NCI-H524 (cell line): ENCODE results near the gene CDK6.
A peak's percentile ranks its signal among the peaks of the same experiment; 100 is the strongest.

Experiments used
- DNase-seq, 2 experiments: peaks; one replicate each; lab custom pipeline; 2025; lab: John Stamatoyannopoulos, UW

CDK6 gene

GRCh38 chr7:92708111-92709042 is 128.0 kb downstream of the CDK6 start:
- no peak for DNase-seq

- no peak for DNase-seq
Measured at GRCh38 chr7:92707435-92707834, 128.9 kb downstream of the CDK6 start.

DNA sequence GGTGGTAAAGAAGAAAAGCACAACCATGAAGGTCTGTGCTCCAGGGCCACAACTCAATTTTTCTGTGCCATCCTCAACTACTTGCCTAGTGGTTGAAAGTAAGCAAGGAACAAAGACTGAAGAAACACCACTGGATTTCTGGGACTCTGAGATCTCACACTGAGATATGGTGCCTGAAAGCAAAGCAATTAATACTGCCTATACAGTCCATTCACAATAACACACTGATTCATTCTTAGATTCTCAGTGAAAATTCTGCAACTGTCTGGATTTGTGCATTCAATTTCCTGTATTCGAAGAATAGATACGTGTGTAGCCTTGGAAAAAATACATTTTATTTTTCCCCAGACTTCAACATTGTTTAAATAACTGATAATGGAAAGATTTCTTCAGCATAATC is 129.8 kb downstream of the CDK6 start:
- no peak for DNase-seq

DNA sequence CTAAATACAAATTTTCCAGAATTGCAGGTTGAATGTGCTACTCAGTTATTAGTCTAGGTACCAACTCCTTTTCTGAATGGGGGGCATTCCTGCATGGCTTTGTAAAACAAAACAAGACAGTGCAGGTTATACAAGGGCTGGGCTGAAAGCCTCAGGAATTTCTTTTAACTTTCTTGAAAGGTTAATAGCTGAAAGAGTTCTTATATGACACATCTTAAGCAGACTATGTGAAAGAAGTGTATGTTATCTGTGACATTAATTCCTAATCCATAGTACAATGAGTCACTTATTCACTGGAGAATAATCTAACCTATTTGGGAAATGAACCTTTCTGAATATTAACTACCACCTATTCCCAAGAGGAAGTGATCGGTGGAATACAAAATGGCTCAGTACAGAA is 130.5 kb downstream of the CDK6 start:
- no peak for DNase-seq

DNA sequence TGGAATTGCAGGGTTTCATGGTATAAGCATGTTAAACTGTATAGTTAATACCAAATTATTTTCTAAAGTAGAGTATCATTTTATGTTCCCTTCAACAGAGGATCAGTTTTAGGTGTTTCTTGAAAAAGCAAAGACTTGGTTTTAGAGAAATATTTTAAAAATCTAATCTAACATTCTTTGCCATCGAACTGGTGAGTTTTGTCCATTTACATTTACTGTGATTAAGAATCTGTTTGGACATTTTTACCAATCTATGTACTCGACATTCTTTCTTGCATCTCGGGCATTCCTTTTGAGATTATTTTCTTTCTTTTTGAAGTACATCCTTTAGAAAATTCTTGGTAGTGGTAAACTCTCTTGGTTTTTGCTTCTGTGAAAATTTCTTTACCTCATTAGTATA is 131.5 kb downstream of the CDK6 start:
- no peak for DNase-seq

- DNase-seq, result no peak
Measured at GRCh38 chr7:92702535-92702934, 133.8 kb downstream of the CDK6 start.

DNA sequence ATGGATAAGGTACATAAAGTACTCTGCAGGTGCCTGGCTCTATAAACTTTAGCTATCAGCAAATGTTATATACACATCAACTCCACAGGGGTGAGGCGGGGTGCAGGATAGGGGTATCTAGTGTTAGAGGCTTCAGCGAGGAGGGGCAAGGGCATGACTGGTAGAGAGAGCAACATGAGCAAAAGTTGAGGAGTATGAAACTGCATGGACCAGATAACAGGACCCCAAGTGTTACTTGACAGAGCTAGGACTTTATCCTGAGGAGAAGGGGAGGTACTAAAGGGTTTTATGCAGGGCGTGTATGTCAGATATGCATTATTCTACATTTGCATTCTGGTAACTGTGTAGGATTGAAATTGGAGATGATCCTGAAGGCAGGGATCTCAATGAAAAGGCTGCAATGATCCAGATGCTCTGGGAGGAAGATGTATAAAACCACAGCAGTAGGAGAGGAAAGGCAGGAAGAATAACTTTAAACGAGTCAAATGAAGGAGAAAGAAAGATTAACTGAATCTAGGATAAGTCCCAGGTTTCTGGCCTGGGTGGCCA is 136.3 kb downstream of the CDK6 start:
- no peak for DNase-seq

DNA sequence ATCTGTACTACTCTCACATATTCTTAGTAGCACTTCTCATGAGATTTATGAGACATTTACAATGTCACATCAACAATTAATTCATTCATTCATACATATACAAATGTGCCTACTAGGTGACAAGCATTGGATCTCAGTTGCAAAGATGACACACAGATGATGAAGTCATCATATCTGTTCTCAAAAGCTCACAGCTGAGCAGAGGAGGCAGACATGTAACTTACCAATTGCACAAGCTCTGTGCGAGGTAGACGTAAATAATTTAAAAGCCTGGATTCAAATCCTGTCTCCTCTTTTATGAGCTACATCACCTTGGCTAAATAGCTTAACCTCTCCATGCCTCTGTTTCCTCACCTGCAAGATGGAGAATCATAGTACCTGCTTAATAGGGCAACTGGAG is 136.8 kb downstream of the CDK6 start:
- no peak for DNase-seq

DNA sequence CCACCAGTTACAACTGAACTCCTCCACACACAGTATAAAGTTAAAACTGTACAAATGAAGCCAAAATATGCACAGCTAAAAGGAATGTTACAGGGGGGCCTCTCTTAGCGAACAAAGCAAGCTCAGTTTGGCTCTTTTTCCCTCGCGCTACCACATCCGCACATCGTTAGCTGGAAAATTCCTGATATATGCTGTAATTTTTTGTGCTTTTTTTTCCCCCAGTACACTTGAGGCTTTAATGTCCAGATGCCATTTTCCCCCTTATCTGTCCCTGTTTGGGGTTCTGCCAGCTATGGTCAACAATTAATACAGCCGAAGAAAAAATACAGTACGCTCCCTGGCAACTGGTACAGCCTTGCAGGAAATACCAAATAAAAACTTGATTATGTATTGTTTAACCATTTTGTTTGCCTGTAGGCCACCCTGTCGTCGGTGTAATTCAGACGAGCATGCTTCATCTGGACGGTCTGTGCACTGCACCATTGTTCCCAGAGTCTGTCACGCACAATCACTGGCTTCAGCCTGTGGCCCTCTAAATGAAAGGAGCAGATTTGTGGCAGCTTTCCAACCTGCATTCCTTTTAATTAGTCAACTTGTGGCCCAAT is 138.0 kb downstream of the CDK6 start:
- DNase-seq, result peak; percentile 59 to 68

DNA sequence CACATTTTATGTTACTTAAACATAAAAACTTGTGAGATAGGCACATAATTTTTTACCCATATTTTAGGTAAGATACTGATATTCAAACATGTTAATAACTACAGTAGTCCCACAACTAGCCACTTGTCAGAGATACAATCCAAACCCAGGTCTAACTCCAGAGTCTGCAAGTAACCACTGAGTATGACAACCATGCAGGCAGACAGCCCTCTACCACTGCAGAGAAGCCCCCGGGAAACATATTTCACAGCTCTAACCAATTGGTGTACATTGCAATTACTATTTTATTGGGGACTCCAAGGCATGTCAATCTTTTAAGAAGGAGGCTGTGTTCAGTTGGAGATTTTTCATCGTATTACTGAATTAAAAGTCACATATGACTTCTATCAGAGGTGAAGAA is 139.0 kb downstream of the CDK6 start:
- DNase-seq, result no peak

DNA sequence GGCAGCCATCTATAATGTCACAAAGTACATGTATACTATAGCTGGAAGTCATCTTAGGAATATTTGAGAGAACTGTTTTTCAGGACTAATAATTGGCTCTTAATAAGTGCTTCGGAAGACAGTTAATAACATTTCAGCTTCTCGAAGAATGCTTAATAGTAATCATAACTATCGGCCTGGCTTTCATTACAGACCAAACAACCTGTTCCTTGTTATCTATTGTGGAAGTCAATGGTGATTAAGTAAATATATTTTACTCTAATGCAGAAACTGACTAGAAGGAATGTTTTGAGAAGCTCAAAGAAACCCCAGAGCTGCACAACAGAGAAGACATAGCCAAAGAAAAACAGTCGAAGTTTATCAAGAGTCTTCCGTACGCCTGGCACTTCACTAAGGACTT is 139.4 kb downstream of the CDK6 start:
- DNase-seq, result no peak

DNA sequence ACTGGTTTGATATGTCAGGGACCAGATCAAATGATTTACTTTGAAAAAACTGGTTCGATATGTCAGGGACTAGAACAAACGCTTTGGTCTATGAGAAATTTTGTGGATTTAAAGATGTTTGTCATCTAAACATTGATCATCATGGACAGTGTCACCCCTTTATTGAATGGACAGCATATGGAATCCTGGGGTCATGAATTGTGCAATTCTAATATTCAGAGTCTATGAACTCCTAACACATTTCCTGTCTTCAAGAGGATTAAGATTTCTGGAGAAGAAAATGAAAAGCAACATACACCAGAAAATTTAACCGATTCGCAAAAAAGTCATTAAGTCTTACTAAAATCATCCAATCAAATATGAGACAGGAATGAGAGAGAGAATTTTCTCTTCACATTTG is 139.8 kb downstream of the CDK6 start:
- no peak for DNase-seq

- peak; percentile 47 to 76 for DNase-seq
Measured at GRCh38 chr7:92695308-92696261, 140.8 kb downstream of the CDK6 start.

GRCh38 chr7:92694211-92694610 is 142.2 kb downstream of the CDK6 start:
- DNase-seq, result no peak

DNA sequence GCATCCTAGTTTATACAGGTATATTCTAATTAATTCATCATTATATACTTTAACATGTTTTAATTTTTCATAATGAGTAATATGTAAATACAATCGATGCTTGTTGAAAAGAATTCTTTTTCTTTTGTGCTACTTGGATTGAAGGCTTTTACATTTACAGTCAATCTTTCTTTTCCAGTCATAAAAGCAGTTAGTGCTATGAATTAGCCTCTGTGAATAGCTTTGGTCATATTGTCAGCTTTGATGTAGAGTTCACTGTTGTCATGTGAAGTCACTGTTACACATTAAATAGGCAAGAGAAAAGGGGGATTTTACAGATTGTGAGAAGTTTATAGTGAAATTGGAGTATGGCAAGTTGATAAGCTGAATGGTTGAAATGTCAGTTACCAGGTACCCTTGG is 142.9 kb downstream of the CDK6 start:
- DNase-seq, result no peak

GRCh38 chr7:92691578-92691977 is 144.8 kb downstream of the CDK6 start:
- peak; percentile 2 to 77 for DNase-seq

GRCh38 chr7:92685136-92686042 is 151.0 kb downstream of the CDK6 start:
- DNase-seq, result no peak

DNA sequence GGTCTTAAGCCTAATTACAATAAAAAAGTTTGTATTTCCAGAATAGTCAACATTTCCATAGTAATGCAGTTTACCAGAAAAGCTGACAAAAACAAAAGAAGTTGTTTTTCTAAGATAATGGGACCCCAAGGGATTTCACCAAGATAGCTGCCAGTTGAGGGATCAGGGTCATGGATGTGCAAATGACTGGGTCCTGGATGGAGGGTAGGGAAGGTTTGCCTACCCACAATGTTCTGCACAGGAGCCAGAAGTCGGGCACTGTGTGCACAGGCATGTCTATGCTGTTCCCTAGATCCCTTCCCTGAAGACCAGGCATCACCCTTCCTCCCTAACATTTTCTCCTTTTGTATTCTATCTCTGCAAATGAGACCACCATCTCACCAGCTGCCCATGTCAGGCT is 152.1 kb downstream of the CDK6 start:
- no peak for DNase-seq

GRCh38 chr7:92682903-92683539 is 153.4 kb downstream of the CDK6 start:
- no peak for DNase-seq

DNA sequence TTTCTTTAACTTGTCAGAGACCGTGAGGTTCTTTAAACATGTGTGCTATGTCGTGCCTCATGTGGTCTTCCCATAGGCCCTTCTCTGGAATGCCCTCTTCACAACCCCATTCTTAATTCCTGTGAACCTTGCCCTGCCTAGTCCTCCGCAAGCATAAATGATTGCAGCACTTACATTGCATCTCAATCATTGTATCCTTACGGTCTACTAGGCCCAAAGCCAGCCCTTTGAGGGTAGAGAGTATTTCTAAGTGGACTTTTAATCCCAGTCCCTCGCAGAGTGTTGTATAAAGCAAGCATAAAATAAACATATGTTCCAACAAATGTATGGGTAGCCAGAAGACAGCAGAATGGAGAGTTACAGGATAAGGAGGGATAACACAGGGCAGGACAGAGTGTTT is 154.0 kb downstream of the CDK6 start:
- DNase-seq, result no peak

GRCh38 chr7:92681633-92682032 is 154.7 kb downstream of the CDK6 start:
- no peak for DNase-seq
